Measurements from ENCODE around the gene TRPC6.
"Not testable (repeated sequence)": the region's sequence is repeated elsewhere in the genome, so short reads cannot be mapped to it uniquely, and the experiment has no call there.

Gene TRPC6

GRCh38 chr11:101446238-101446637 is 137.6 kb downstream of the TRPC6 start:
- DNase-seq: no peak

- no peak for DNase-seq
Measured at GRCh38 chr11:101445761-101446160, 138.0 kb downstream of the TRPC6 start.

- DNase-seq: no peak
Measured at GRCh38 chr11:101444851-101445250, 139.0 kb downstream of the TRPC6 start.

- DNase-seq: no peak
Measured at GRCh38 chr11:101444164-101444563, 139.6 kb downstream of the TRPC6 start.

- no peak for DNase-seq
Measured at GRCh38 chr11:101442936-101443521, 140.8 kb downstream of the TRPC6 start.

GRCh38 chr11:101442171-101442570 is 141.6 kb downstream of the TRPC6 start:
- DNase-seq: no peak

GRCh38 chr11:101441747-101442146 is 142.1 kb downstream of the TRPC6 start:
- DNase-seq: no peak

GRCh38 chr11:101439488-101439887 is 144.3 kb downstream of the TRPC6 start:
- DNase-seq: no peak

- not testable (repeated sequence) for DNase-seq
Measured at GRCh38 chr11:101438708-101439107, 145.1 kb downstream of the TRPC6 start.

- no peak for DNase-seq
Measured at GRCh38 chr11:101438126-101438525, 145.7 kb downstream of the TRPC6 start.

- no peak for DNase-seq
Measured at GRCh38 chr11:101436511-101437142, 147.2 kb downstream of the TRPC6 start.

- DNase-seq: no peak
Measured at GRCh38 chr11:101435408-101435973, 148.3 kb downstream of the TRPC6 start.

- DNase-seq: no peak
Measured at GRCh38 chr11:101434026-101434643, 149.7 kb downstream of the TRPC6 start.

- no peak for DNase-seq
Measured at GRCh38 chr11:101433151-101433550, 150.7 kb downstream of the TRPC6 start.

- DNase-seq: no peak
Measured at GRCh38 chr11:101429703-101430540, 153.9 kb downstream of the TRPC6 start.

- DNase-seq: no peak
Measured at GRCh38 chr11:101428918-101429317, 154.9 kb downstream of the TRPC6 start.

GRCh38 chr11:101407324-101407723 is 176.5 kb downstream of the TRPC6 start:
- DNase-seq: no peak
